MCF 10A (cell line): ENCODE data around the gene CDC25B. TPM values are rescaled to one million over a fixed set of nuclear protein-coding genes. Genes with fewer than 3 reads are reported as not detected.
"Not testable (repeated sequence)": the region's sequence is repeated elsewhere in the genome, so short reads cannot be mapped to it uniquely, and the experiment has no call there.

Source experiments
- BruUV-seq: library from RNA; stranded (reverse); fragments of 400-500 nt; replicated peaks from 2 replicates; lab custom pipeline; 2021; lab: Mats Ljungman, UMichigan
- CTCF ChIA-PET: fragments of 300-600 bp; sonication (Branson Sonifier 250); formaldehyde crosslinking; extraction: SDS; loops from one replicate; lab custom pipeline; 2021; ENCODE audit warnings: antibody characterized with exemption, inconsistent platforms; lab: Yijun Ruan, JAX
- POLR2A ChIA-PET: fragments of 300-600, 350-650 bp; sonication (Branson Sonifier 250); formaldehyde crosslinking; extraction: SDS; loops from one replicate; lab custom pipeline; 2020; ENCODE audit warnings: antibody characterized with exemption, inconsistent platforms; lab: Yijun Ruan, JAX
- DNase-seq: peaks from one replicate; pipeline ENCODE4 v3.0.0-alpha.2; 2018; ENCODE audit not compliant: unreplicated experiment
- H3K27ac Mint-ChIP-seq: one replicate; pipeline ENCODE4 v1.8.0; 2022; ENCODE audit warnings: mild to moderate bottlenecking, low read depth, mixed read lengths; ENCODE audit not compliant: unreplicated experiment
- H3K27me3 Mint-ChIP-seq: one replicate; pipeline ENCODE4 v1.8.0; 2022; ENCODE audit warnings: mixed read lengths; ENCODE audit not compliant: insufficient read depth, unreplicated experiment
- H3K36me3 Mint-ChIP-seq: one replicate; pipeline ENCODE4 v1.8.0; 2022; ENCODE audit warnings: mild to moderate bottlenecking, moderate library complexity, mixed read lengths; ENCODE audit not compliant: insufficient read depth, unreplicated experiment
- H3K4me1 Mint-ChIP-seq: one replicate; pipeline ENCODE4 v1.8.0; 2022; ENCODE audit warnings: mixed read lengths; ENCODE audit not compliant: insufficient read depth, unreplicated experiment
- H3K4me3 Mint-ChIP-seq: one replicate; pipeline ENCODE4 v1.8.0; 2022; ENCODE audit warnings: mild to moderate bottlenecking, moderate library complexity, mixed read lengths; ENCODE audit not compliant: unreplicated experiment
- H3K9me3 Mint-ChIP-seq: one replicate; pipeline ENCODE4 v1.8.0; 2022; ENCODE audit warnings: mixed read lengths; ENCODE audit not compliant: unreplicated experiment
- CTCF ChIP-seq: fragments of 200-600 bp; IDR thresholded peaks from one replicate; pipeline ENCODE4 v1.8.0; 2022; ENCODE audit warnings: antibody characterized with exemption, mild to moderate bottlenecking; ENCODE audit not compliant: unreplicated experiment
- intact Hi-C: fragments of 100-400 bp; cut with micrococcal nuclease; formaldehyde crosslinking; loops from 2 replicates; pipeline ENCODE4 v1.14.1; 2022
- total RNA-seq: library from RNA; stranded (reverse); gene quantifications from 2 replicates; pipeline ENCODE4 v1.2.3, GENCODE V29; 2022

The CDC25B gene
- total RNA-seq, 1 experiment from 2014 or later = 134 TPM

- no TSS peak for BruUV-seq
- TF ChIP-seq CTCF = no peak
- no peak overlapping the region for H3K27ac Mint-ChIP-seq
Observed at GRCh38 chr20:3787324-3788014, 8.6 kb upstream of the CDC25B start.

GRCh38 chr20:3788685-3789155, 7.4 kb upstream of the CDC25B start:
- Mint-ChIP-seq H3K36me3 (peaks cover 14% of the 10 kb centered on the region), H3K4me3 (no peak overlapping the region), H3K27me3 (no peaks in the 10 kb centered on the region), H3K27ac (peak overlapping the region; percentile 25), H3K4me1 (peaks cover 28% of the 10 kb centered on the region), H3K9me3 (no peaks in the 10 kb centered on the region)
- intact Hi-C loops = loop anchor here (10.0 kb wide), 1 partner anchor 286 kb away; no protein-coding TSS in a partner anchor
- CTCF ChIA-PET = interaction anchor here (0.5 to 12.0 kb wide), 12 partner anchors 9 to 384 kb away, joined by 3 to 231 read pairs (median 4); partner anchors contain the start of gene AP5S1
- no peak for DNase-seq
- BruUV-seq = no TSS peak
- TF ChIP-seq CTCF = no peak
- POLR2A ChIA-PET = interaction anchor here (0.6 to 5.2 kb wide), 4 partner anchors 20 to 71 kb away, joined by 3 to 61 read pairs (median 4); partner anchors contain the start of gene ADISSP

More at GRCh38 chr20:3787324-3788014, 8.6 kb upstream of the CDC25B start:
- ChIA-PET CTCF (interaction anchor here (0.6 to 12.0 kb wide), 21 partner anchors 8 to 291 kb away, joined by 3 to 231 read pairs (median 4); partner anchors contain the start of genes ADISSP, AP5S1 and CDC25B), POLR2A (interaction anchor here (1.0 to 5.2 kb wide), 13 partner anchors 8 to 103 kb away, joined by 3 to 61 read pairs (median 5); partner anchors contain the start of genes ADISSP, CDC25B and MAVS)
- H3K36me3 Mint-ChIP-seq = peaks cover 21% of the 10 kb centered on the region
- H3K4me3 Mint-ChIP-seq = peak overlapping the region; percentile 76
- no peaks in the 10 kb centered on the region for H3K9me3 Mint-ChIP-seq
- H3K27me3 Mint-ChIP-seq = no peaks in the 10 kb centered on the region
- intact Hi-C loops = loop anchor here (2.0 to 10.0 kb wide), 2 partner anchors 67 to 287 kb away; no protein-coding TSS in a partner anchor
- H3K4me1 Mint-ChIP-seq = peaks cover 33% of the 10 kb centered on the region
- no peak for DNase-seq

- ChIA-PET CTCF (interaction anchor here (0.6 to 12.0 kb wide), 6 partner anchors 16 to 98 kb away, joined by 3 to 231 read pairs (median 5); partner anchors contain the start of gene AP5S1), POLR2A (interaction anchor here (0.6 to 5.2 kb wide), 3 partner anchors 20 to 348 kb away, joined by 3 to 61 read pairs (median 3); partner anchors contain the start of gene ADISSP)
- H3K9me3 Mint-ChIP-seq, BruUV-seq, DNase-seq, H3K27me3 Mint-ChIP-seq, H3K4me3 Mint-ChIP-seq: not testable (repeated sequence)
- peaks cover 25% of the 10 kb centered on the region for H3K4me1 Mint-ChIP-seq
- H3K36me3 Mint-ChIP-seq = peaks cover 12% of the 10 kb centered on the region
- H3K27ac Mint-ChIP-seq = peak overlapping the region; percentile 25
- intact Hi-C loops = loop anchor here (10.0 kb wide), 1 partner anchor 286 kb away; no protein-coding TSS in a partner anchor
Observed at GRCh38 chr20:3789201-3789600, 6.9 kb upstream of the CDC25B start.

GRCh38 chr20:3794168-3794567, 1.9 kb upstream of the CDC25B start:
- H3K27me3 Mint-ChIP-seq, H3K4me3 Mint-ChIP-seq, DNase-seq, intact Hi-C loops, BruUV-seq, H3K9me3 Mint-ChIP-seq, H3K27ac Mint-ChIP-seq: not testable (repeated sequence)
- H3K36me3 Mint-ChIP-seq = peaks cover 27% of the 10 kb centered on the region
- H3K4me1 Mint-ChIP-seq = peaks cover 18% of the 10 kb centered on the region
- ChIA-PET POLR2A (interaction anchor here (3.2 kb wide), 1 partner anchor 26 kb away, joined by 36 read pairs; the partner anchor contains the start of gene AP5S1), CTCF (interaction anchor here (0.9 to 2.0 kb wide), 2 partner anchors 9 to 24 kb away, joined by 3 to 5 read pairs; no protein-coding TSS in a partner anchor)
